GM19463 (cell line): ENCODE data around the gene TRAF3.
"Not testable (repeated sequence)": the region's sequence is repeated elsewhere in the genome, so short reads cannot be mapped to it uniquely, and the experiment has no call there.

ENCODE experiments used
- ATAC-seq: cut with Tn5 transposase; IDR thresholded peaks from one replicate; pipeline ENCODE4 v1.9.1; 2021; ENCODE audit warnings: mild to moderate bottlenecking, moderate library complexity; ENCODE audit not compliant: unreplicated experiment

The TRAF3 gene

DNA sequence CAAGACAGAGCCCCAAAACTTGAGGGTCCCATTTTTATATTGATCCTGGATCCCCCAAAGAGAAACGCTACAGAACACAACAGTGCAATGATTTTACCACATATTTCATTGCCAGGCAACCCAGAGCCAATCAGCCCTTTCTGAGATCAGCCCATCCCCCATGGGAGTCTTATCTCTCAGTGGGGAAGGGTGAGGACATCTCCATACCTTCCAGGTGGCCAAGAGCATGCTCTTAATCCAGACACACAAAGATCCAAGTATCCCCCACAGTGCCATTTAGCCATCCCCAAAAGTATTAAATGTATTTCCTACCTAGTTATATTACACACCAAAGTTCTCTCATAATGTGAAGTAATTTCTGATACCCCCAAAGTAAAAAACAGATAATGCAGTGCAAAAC, 82.7 kb downstream of the TRAF3 start:
- ATAC-seq = no peak

DNA sequence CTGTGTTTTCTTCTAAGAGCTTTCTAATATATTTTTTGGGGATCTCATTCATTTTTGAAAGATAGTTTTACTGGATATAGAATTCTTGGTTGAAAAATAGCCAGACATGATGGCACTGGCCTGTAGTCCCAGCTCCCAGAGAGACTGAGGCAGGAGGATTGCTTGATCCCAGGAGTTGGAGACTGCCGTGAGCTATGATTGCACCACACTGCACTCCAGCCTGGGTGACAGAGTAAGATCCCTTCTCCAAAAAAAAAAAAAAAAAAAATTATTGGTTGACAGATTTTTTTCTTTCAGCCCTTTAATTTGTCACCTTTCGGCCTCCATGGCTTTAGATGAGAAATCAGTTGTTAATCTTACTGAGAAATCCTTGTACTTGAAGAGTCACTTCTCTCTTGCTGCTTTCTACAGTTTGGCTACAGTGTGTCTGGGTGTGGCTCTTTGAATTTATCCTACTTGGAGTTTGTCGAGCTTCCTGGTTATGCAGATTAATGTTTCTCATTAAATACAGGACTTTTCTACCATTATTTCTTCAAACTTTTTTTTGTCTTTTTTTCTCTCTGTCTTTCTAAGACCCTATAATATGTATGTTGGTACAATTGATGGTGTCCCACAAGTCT, 85.0 kb downstream of the TRAF3 start:
- ATAC-seq = no peak

DNA sequence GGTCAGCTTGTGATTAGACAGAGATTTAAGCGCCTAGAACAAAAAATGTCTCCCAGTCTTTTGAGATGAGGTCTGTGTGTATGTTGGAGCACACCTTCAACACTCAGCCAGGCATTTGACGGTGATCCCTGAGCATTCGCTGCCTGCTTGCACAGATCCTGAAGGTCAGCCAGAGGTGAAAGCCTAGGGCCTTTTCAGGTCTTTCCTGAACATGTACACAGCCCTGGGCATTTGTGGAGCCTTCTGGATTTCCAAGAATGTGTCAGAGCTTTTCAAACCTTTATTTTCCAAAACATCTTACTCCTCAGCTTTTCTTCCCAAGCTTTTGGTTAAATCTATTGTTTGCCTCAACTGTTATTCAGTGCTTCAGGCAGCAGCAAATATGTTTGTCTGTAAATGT, 86.1 kb downstream of the TRAF3 start:
- no peak for ATAC-seq

DNA sequence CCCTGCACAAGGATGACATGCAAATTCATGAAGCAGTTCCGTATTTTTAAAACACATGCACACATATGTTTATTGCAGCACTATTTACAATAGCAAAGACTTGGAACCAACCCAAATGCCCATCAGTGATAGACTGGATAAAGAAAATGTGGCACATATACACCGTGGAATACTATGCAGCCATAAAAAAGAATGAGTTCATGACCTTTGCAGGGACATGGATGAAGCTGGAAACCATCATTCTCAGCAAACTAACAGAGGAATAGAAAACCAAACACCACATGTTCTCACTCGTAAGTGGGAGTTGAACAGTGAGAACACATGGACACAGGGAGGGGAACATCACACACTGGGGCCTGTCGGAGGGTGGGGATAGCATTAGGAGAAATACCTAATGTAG, 88.7 kb downstream of the TRAF3 start:
- ATAC-seq = not testable (repeated sequence)

DNA sequence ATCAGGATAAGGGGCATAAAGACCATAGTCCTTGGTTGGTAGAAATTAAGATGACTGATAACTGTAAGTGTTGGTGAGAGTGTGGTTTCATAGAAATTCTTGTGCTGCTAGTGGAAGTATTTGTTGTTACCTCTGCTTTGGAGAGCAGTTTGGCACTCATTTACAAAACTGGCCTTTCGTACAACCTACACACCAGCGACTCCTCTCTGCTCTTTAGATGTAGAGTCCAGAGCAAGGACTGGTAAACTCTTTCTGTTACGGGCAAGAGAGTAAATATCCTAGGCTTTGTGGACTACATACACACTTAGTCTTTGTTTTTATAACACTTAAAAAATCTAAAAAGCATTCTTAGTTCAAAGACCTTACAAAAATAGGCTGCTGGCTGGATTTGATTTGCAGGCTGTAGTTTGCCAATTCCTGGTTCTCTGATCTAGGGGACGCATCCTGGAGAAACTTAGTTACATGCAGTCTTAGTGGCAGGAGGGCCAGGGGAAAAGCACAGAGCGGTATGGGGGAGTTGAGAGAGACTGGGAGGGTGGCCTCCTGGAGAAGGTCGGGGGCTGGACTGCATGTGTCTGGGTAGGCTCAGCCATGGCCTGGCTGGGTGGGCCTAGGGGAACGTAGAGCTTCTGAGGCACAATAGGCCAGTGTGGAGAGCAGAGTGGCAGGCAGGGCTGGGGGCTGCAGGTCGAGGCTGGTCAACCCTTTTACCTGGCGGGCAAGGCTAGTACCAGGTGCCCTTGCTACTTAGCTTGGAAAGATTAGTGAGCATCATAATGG, 89.9 kb downstream of the TRAF3 start:
- ATAC-seq = no peak

DNA sequence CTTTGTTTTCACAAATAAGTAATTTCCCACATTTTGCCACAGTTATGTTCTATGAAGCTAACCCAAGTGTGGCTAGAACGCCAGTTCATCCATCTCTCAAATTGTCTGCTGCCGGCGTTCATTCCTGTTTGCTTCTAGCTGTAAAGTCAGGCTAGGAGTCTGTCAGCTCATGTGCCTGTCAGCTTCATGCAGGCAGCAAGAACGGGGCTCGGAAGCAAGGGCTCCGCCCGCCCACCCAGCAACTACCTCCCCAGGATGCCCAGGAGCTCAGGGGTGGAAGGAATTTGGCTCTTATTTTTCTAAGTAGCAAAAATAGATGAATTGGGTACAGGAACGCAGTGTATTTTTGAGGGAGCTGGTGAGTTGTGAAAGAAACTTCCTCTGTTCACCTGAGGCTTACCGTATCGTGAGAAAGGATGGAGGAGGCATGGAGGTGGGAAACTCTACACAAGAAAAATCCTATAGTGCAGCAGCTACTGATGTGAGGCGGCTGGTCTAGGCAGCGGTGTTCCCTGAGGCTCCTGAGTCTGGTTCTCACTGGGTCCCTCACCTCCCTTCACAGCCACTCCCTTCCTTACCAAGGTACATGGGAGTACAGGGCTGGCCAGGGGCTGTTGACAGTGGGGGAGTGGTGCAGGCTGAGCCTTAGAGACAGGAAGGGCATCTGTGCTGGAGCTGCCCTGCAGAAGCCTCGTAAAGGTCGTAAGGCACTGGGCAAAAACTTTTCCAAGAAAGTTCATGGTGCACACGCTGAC, 90.8 kb downstream of the TRAF3 start:
- no peak for ATAC-seq

DNA sequence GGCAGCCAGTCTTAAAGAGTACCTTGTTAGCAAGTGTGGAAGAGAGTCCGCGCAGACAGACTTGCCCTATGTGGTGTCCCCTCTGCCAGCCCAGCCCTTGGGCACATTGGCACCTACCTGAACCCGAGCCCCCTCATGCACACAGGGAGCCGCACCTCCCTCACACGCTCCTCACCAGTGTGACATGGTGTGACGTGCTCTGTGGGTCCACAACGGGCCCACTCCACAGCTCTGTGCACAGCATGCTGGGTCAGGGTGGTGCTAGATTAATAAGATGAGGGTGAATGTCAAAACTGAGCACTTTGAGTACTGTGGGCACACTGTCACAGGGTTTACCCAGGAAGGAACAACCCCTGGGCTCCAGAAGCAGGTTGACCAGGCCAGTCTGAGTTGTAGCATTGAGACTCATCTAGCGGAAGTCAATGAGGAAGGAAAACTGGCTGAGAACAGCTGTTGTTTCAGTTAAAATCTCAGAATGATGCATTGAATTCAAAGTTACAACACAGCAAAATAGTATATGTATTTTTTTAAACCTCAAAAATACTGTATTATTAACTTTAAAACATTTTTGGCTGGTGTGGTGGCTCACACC, 91.8 kb downstream of the TRAF3 start:
- no peak for ATAC-seq

DNA sequence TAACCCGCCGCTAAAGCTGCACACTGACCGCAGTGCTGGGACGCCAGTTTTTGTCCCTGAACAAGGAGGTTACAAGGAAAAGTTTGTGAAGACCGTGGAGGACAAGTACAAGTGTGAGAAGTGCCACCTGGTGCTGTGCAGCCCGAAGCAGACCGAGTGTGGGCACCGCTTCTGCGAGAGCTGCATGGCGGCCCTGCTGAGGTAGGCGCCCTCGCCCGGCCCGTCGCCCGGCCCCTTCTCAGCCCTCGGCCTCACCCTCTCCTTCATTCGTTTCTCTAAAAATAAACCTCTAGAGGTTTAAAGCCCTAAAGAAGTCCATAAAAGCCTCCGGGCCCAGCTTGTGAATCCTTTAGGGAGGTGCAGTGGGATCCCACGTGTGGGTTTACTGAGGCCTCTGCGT, 93.0 kb downstream of the TRAF3 start:
- ATAC-seq = no peak

DNA sequence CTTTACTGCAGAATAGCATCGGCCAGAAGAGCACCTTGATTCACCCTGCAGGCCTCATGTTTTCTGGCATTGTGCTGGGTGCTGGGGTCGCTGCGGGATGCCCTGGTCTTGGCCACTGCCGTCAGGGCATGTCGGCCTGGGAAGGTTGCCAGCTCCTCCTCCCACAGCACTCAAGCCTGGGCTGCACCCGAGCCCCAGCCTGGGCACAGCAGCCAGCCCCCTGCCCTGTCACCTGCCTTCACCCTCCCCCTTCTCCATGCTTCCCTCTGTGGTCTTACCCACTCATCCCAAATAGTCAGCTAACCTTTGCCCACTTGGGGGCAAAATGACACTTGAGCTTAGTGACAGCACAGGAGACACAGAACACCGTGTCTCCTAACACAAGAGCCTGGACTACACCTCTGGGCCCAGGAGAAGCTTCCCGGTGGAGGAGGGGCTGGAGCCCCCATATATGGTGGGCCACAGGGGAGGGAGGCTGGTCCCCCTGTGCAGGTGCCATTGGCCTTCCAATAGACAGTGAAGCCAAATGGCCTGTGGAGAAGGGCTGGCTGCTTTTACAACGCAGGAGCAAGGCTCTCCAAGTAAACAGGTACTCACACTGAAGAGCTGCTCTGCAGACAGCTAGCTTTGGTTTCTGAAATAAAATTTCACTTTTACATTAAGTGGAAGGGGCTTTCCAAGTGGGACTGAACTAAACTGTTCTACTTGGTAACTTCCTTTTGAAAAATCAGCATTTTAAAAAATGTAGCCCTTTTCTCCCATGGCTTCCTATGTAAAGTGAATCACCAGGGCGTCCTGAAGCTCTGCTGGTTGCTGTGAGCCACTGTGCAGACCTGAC, 94.0 kb downstream of the TRAF3 start:
- no peak for ATAC-seq

DNA sequence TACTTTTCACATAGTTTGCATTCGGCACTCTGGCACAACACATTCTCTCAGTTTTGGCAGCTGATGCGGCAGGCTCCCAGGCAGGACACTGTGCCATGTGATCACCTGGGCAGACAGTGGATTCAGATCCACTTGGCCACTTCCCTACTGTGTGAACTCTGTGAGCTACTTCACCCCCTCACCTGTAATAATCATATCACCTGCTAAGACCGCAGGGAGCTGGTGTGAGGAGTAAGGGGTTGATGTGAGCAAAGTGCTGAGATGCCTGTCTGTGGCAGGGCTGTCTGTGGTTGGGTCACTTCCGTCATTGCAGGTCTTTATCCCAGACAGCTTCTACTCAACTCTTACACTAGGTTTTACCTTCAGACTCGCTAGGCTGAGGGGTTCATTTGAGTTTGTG, 94.8 kb downstream of the TRAF3 start:
- no peak for ATAC-seq

DNA sequence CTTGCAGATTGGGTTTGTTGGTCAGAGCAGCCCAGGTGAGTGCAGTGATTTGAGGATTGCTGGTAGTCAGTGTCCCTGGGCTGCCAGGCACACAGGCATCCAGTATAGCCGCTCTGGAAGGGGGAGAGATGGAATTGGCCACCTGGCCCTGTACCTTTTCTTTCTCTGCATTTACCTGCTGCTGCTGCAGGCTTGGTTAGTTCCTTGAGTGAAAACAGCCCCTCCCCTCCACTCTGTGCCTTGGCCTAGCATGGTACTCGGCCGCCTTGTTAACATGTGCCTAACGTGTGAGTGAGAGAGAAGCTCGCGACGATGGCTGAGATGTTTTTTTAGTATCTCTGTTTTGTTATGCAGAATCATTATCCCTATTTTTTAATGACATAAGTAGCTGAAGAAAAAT, 95.9 kb downstream of the TRAF3 start:
- ATAC-seq = no peak

DNA sequence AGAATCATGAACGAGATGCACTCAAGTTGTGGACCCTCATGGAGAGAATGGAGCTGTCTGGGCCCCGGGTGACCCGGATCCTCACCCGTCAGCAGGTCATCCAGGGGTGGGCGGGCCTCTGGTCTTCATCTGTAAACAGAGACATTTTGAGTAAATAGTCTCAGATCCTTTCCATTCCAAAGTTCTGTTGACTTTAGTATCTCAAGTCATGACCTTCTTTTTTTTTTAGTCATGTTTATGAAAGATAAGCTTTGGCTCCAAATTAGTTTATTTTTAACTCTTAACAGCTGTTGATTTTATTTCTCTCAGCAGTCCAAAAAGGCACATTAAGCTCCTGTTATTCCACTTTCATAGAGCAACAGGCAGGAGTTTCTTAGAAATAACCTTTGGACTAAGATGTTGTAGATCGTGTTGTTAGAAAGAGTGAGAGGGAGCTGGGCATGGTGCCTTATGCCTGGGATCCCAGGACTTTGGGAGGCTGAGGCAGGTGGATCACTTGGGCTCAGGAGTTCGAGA, 96.4 kb downstream of the TRAF3 start:
- no peak for ATAC-seq

DNA sequence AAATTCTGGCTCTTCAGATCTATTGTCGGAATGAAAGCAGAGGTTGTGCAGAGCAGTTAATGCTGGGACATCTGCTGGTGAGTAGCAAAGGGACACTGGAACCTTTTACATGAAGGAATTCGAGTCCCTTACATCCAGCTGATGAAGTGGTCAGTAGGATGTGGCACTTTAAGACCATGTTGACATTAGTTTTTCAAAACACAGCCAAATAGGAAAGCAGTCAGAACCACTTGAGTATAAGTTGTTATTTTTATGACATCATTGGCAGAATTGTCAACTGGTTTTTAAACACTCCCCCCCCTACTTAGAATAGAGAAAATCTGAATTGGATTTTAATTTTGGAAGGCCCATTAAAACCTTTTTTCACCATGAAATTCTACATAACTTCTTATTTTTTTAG, 98.4 kb downstream of the TRAF3 start:
- ATAC-seq = no peak

DNA sequence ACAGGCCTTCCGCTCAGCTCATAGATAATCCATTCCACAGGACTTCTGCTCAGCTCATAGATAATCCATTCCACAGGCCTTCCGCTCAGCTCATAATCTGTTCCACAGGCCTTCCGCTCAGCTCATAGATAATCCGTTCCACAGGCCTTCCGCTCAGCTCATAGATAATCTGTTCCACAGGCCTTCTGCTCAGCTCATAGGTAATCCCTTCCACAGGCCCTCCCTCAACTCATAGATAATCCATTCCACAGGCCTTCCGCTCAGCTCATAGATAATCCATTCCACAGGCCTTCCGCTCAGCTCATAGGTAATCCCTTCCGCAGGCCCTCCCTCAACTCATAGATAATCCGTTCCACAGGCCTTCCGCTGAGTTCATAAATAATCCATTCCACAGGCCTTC, 100.3 kb downstream of the TRAF3 start:
- ATAC-seq = not testable (repeated sequence)

DNA sequence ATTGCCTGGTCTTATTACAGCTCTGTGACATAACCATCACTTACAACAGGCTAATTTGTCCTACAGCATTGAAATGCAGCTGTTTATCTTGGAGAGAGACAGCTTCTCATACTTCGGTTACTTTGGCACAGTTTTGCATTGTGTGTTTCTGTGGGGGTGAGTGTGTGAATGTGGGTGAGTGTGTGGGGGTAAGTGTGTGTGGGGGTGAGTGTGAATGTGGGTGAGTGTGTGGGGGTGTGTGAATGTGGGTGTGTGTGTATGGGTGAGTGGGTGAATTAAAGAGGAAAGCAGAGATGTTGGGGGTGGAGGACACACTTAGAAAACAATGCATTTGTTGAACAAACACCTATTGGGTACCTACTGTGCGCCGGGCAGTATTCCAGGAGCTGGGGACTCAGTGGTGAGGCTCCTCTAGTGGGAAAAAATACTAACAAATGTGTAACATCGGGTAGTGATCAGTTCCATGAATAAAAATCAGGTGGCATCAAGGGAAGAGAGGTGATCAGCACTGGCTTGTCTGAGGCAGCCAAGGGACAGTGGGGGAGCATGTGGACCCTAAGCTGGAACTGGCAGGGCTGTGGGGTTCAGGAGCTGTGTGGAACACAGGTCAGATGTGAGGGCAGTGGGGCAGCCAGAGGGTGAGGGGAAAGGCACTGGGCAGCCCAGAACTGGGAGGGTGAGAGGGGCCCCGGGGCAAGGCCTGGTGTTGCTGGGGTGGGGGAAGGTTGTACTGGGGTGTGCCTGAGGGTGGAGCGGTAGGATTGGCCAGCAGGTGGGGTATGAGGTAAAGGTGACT, 101.1 kb downstream of the TRAF3 start:
- no peak for ATAC-seq

DNA sequence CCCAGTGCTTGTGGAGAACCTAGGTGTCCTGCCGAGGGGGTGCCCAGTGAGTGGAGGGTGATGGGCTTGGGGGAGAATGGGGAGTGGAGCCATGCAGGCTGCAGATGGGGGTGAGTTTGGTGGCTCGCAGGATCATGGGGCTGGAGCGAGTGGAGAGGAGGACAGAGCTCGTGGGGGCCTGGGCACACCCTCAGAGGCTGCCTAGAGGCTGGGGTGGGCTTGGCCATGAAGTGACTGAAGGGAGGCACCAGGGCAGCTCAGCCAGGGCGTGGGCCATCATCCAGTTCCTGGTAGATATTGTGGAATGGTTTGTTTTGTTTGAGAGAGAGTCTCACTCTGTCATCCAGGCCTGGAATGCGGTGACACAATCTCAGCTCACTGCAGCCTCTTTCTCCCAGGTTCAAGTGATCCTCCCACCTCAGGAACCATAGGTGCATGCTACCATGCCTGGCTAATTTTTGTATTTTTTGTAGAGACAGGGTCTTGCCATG, 101.8 kb downstream of the TRAF3 start:
- no peak for ATAC-seq

DNA sequence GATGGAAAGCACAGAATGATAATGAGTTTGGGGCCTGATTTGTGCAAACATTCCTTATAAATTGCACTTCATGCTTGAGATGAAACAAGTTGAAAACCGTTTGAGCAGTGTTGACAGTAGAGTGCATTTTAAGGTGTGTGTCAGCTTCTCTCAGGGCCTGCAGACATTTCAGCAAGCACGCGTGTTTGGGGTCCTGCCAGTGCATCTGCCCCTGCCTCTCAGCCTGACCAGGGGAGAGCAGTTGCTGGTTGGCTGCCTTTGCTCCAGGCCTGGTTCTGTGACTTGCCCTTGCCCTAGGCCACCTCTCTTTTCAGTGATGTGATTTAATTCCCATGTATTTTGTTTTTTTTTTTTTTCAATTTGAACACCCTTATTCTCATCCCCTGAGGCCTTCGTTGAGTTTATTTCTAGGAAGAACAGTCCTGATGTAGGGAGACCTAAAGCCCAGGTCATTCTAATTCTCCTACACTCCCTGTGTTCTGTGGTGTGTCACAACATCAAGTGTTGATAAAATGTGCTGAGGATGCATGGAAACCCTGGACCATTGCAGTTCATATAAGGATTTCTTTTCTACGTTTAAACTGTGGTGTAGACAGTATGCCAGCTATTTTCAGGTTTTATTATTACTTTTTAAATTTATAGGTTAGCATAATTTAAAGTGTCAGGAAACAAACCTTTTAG, 105.1 kb downstream of the TRAF3 start:
- ATAC-seq = no peak

DNA sequence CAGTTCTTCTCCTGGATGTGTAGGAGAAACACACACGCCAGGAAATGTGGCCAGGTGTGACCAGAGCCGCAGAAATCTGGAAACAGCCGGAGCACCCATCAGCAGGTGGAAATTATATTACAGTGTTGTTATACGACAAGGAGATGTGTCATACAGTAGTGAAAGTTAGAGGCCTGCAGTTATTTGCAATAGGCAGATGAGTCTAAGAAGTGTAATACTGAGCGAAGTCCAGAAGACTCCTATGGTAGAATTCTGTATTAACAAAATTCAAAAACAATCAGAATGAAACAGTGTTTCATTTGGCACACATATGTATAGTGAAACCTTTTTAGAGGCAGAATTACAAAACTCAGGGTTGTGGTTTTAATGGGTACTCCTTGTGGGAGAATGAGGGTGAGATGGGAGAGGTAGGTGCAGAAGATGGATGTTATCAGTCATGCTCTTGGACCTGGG, 105.9 kb downstream of the TRAF3 start:
- ATAC-seq = no peak

DNA sequence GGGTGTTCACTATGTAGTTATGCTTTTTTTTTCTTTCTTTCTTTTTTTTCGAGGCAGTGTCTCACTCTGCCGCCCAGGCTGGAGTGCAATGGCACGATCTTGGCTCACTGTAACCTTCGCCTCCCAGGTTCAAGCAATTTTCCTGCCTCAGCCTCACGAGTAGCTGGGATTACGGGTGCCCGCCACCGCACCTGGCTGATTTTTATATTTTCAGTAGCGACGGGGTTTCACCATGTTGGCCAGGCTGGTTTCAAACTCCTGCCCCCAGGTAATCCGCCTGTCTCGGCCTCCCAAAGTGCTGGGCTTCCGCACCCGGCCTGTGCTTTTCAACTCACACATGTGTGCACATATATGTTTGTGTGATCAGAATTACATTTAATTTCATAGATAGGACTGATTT, 106.3 kb downstream of the TRAF3 start:
- no peak for ATAC-seq
